GM18517 (cell line): ENCODE results near the gene TSPYL6.
"Not testable (repeated sequence)": the region's sequence is repeated elsewhere in the genome, so short reads cannot be mapped to it uniquely, and the experiment has no call there.

Experiments
- ATAC-seq: cut with Tn5 transposase; IDR thresholded peaks from one replicate; pipeline ENCODE4 v1.9.1; 2021; ENCODE audit warnings: mild to moderate bottlenecking, moderate library complexity; ENCODE audit not compliant: unreplicated experiment

The TSPYL6 gene

GRCh38 chr2:54256091-54256694 is at the start of gene TSPYL6:
Gene TSPYL6, minus strand, starts transcription at chr2:54256229. Its CDS starts 78 bp downstream, at chr2:54256151.
- no peak for ATAC-seq

- ATAC-seq = no peak
These were observed 47.6 kb upstream of the TSPYL6 start for GRCh38 chr2:54303631-54304030.

DNA sequence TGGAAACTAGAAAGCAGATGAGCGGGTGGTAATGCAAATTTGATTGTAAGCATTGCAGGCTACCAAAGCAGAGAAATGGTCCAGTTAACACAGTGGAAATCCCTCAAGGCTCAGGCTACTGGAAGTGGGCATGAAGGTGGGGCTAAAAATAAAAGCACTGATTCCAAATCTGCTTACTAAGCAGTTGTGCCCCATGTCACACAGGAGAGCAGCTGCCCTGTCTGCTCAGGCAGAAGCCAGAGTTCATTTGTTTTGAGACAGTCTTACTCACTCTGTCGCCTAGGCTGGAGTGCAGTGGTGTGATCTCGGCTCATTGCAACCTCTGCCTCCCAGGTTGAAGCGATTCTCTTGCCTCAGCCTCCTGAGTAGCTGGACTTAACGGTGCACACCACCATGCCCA is 42.5 kb upstream of the TSPYL6 start:
- no peak for ATAC-seq

- ATAC-seq = no peak
These were observed 39.9 kb upstream of the TSPYL6 start for GRCh38 chr2:54295911-54296310.

DNA sequence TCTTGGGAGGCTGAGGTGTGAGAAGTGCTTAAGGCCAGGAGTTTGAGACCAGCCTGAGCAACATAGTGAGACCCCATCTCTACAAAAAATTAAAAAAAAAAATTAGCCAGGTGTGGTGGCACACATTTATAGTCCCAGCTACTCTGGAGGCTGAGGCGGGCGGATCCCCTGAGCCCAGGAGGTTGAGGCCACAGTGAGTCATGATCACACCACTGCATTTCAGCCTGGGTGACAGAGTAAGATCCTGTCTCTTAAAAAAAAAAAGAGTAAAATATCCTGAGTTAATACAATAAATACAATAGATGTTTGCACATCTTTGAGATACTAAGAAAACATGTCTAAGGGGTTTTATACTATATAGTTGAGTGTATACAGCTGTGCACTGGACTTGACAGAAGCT is 38.6 kb upstream of the TSPYL6 start:
- not testable (repeated sequence) for ATAC-seq

- ATAC-seq = no peak
These were observed 34.5 kb upstream of the TSPYL6 start for GRCh38 chr2:54290356-54291025.

DNA sequence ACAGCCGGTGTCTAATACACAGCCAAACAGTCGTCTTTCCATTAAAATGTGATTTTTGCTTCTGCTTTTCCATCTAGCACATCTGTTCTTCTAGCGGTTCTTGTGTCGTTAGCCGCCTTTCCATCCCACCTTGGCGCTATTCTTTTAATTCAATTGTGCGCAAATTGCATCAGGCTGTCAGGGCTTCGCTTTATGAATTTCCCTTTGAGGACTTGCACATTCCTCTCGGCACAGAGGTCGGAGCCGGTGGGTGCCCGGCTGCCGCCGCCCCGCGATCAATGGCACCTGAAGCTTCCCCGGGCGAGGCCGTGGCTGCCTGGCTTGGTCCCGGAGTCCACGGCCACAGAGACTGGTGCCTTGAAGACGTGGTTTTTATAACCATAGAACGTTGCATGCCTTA is 33.9 kb upstream of the TSPYL6 start:
- ATAC-seq = no peak

DNA sequence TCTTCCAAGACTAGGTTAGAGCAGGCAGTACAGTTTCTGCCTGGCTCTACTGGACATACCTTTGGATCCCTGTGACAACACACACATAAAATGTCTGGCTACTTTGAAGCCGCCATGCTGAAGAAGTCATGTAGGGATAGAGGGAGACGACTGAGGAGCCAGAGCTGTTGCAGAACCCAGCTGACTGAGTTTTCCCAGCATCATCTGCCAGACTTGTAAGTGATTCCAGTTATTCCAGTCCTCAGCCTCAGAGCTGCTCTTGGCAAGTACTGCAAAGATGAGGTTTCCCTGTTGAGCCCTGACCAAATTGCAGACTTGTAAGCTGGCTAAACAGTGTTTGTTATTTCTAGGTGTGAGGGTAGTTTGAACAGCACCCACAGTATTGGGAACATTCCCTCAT is 31.5 kb upstream of the TSPYL6 start:
- no peak for ATAC-seq

DNA sequence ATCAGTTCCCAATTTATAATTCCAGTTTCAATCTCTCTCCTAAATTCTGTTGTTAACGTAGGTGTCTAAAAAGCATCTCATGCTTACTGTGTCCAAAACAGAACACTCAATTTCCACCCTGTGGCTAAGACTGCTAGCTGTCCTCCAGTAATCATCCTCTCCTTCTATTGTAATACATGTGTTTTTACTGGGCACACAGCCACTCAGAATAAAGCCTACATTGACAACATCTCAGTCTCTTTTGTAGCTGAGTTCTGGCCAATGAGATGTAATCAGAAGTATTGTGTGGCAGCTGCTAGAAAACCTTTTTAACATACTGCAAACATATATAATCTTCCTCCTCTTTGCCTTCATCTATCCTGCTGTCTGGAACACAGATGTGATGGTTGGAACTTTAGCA is 29.4 kb upstream of the TSPYL6 start:
- ATAC-seq = no peak

- ATAC-seq = no peak
These were observed 28.8 kb upstream of the TSPYL6 start for GRCh38 chr2:54284826-54285225.

DNA sequence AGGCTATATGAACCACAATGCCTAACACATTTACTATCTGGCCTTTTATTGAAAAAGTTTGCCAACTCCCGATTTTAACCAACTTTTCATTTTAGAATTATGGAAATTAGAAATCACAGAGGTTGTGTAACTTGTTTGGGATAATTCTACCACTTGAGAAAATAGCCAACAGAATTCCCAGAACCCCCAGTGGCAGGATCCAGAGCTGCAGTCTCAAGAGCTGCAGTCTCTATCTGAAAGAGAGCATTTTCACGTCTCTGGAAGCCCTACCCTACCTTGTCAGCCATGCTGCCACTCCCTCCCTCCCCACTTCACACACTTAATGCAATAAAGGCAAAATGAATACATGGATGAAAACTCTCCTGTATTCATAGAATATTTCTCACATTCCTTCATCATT is 23.4 kb upstream of the TSPYL6 start:
- no peak for ATAC-seq

DNA sequence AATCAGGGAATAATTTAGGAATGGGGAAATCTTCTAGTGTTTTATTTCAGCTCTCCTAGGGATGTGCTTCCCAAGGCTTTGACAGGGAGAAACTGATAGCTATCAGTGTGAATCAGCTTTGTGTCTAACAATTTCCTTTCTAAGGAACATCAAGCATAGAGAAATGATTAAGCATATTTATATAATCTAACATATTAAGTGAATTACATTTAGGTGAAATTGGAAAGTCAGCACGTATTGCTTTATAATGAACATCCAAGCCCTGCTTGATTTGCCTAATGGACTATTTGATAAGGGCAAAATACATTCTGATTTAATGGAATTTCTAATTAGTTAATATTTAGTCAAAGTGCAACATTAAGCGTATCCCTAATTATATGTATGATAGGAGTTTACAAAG is 19.5 kb upstream of the TSPYL6 start:
- ATAC-seq = no peak

GRCh38 chr2:54274781-54275242 is 18.8 kb upstream of the TSPYL6 start:
- ATAC-seq = no peak

DNA sequence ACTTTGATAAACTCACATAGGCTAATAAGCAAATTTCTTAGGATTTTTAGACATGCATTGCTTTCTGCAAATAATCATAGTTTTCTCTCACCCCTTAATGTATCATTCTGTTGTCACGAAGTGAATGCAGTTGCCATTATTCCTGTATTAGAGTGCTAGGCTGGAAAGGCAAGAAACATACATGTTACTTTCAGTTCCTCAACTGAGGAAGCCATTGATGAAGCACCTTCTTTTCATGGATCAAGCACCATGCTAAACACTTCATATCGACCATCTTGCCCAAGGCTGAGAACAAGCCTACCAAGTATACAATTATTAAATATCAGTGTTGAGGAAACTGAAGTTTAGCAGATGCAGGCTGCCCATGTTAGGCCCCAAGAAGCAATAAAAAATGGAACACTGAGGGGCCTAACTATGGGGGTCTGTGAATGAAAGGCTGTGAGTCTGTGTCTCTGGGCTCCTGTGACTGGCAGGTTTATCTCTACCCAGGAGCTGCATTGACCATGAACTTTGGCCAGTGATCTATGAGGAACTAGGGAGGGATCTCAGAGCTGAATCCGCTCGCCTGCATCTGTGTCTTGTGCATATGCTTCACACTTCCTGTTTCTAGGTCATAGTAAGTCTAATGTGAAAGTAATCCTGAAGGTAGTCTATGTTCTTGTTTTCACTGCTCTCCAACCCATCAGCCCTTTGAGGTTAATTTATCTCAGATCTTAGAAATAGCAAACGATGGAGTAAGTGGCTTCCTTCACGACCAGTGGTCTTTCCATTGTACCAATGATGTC is 16.0 kb upstream of the TSPYL6 start:
- peak; percentile 66 for ATAC-seq

DNA sequence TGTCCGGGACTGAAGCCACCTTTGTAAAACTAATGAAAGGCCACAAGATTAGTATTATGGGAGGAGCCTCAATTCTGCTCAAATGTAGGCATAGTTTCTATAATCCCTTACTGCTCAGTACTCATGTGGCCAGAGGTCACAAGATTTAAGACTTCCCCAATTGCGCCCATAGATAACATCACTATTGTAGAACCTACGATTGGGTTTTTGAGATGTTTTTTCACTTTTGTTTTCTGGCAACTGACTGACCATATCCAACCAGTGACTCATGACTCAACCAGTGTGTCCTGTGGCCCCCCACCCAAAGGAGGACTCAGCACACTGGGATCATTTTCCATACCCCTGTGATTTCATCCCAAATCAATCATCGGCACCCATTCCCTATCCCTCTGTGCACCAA is 15.2 kb upstream of the TSPYL6 start:
- ATAC-seq = no peak

GRCh38 chr2:54267577-54267976 is 11.5 kb upstream of the TSPYL6 start:
- ATAC-seq = no peak

DNA sequence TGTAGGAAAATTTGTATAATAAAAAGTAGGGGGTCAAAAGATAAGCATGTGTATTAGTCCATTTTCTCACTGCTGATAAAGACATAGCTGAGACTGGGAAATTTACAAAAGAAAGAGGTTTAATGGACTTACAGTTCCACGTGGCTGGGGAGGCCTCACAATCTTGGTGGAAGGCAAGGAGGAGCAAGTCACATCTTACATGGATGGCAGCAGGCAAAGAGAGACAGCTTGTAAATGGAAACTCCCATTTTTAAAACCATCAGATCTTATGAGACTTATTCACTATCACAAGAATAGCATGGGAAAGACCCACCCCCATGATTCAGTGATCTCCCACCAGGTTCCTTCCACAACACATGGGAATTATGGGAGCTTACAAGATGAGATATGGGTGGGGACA is 9.1 kb upstream of the TSPYL6 start:
- ATAC-seq = not testable (repeated sequence)

GRCh38 chr2:54262015-54262765 is 6.2 kb upstream of the TSPYL6 start:
- no peak for ATAC-seq

DNA sequence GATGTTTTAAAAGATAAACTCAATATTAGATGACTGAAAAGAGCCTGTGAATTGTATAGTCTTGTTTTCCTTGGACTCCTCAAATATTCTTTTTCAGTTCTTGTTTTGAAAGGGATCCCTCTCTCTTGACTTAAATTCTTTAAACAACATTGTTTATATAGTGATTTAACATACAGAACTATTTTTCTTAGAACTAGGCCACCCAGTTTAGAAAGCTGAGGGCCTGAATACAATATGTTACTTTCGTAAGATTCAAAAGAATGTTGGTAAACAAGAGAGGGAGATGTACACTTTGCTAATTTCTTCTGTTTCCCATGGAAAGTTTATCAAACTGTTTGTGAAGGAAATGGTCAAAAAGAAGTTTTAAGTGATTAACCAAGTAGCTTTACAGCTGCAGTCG is 5.5 kb upstream of the TSPYL6 start:
- no peak for ATAC-seq

DNA sequence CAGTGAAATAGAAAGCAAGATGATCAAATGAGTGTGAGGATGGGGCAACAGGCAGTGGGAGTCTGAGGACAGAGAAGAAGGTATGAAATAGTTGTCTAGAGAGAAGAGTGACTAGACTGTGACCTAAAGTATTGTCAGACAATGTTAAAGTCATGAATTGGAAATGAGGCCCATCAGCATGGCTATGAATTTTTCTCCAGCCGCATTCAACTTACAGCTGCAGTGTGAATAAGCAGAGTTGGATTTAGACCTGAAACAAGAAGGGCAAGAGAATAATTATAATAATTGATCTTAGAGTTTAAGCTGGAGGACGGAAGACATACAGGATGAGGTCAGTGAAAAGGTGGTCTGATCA is 4.2 kb upstream of the TSPYL6 start:
- no peak for ATAC-seq
